HG03342 (cell line): ENCODE results near the gene FBXO27.
"Not testable (repeated sequence)": the region's sequence is repeated elsewhere in the genome, so short reads cannot be mapped to it uniquely, and the experiment has no call there.

ENCODE experiments used
- ATAC-seq: cut with Tn5 transposase; IDR thresholded peaks from one replicate; pipeline ENCODE4 v1.9.1; 2021; ENCODE audit warnings: mild to moderate bottlenecking, moderate library complexity; ENCODE audit not compliant: unreplicated experiment

The FBXO27 gene

GRCh38 chr19:38989614-38990013 lies 42.7 kb downstream of the FBXO27 start:
- not testable (repeated sequence) for ATAC-seq

- ATAC-seq = no peak
Observed at GRCh38 chr19:38989066-38989605, 43.2 kb downstream of the FBXO27 start.

GRCh38 chr19:38988627-38989026 lies 43.7 kb downstream of the FBXO27 start:
- ATAC-seq = not testable (repeated sequence)

- ATAC-seq = not testable (repeated sequence)
Observed at GRCh38 chr19:38987745-38988144, 44.6 kb downstream of the FBXO27 start.

GRCh38 chr19:38985262-38985661 lies 47.1 kb downstream of the FBXO27 start:
- no peak for ATAC-seq

GRCh38 chr19:38980583-38981374 lies 51.6 kb downstream of the FBXO27 start:
- no peak for ATAC-seq

- no peak for ATAC-seq
Observed at GRCh38 chr19:38979812-38980211, 52.5 kb downstream of the FBXO27 start.

- ATAC-seq = no peak
Observed at GRCh38 chr19:38978326-38978689, 54.0 kb downstream of the FBXO27 start.

- peak; percentile 86 for ATAC-seq
Observed at GRCh38 chr19:38977445-38978325, 54.7 kb downstream of the FBXO27 start.

GRCh38 chr19:38975861-38976271 lies 56.5 kb downstream of the FBXO27 start:
- no peak for ATAC-seq

GRCh38 chr19:38975214-38975860 lies 57.0 kb downstream of the FBXO27 start, which contains the start of gene FBXO17:
Gene FBXO17, minus strand, starts transcription at chr19:38975742. Its CDS starts 25,423 bp downstream, at chr19:38950319.
- ATAC-seq = no peak

- ATAC-seq = no peak
Observed at GRCh38 chr19:38974624-38975213, 57.6 kb downstream of the FBXO27 start.
